PC-9 (cell line): Measurements from ENCODE around the gene WDCP. TPM values are rescaled to one million over a fixed set of nuclear protein-coding genes. Genes with fewer than 3 reads are reported as not detected.
A peak's percentile ranks its signal among the peaks of the same experiment; 100 is the strongest.
"Not testable (repeated sequence)": the region's sequence is repeated elsewhere in the genome, so short reads cannot be mapped to it uniquely, and the experiment has no call there.

ENCODE experiments used
- Bru-seq: library from RNA; stranded (reverse); fragments of 400-500 nt; gene quantifications from one replicate; lab custom pipeline; 2021; lab: Mats Ljungman, UMichigan
- BruChase-seq, 2 experiments: library from RNA; stranded (reverse); fragments of 400-500 nt; gene quantifications; one replicate each; lab custom pipeline; 2021; lab: Mats Ljungman, UMichigan
- BruUV-seq: library from RNA; stranded (reverse); fragments of 400-500 nt; replicated peaks from 2 replicates; lab custom pipeline; 2021; lab: Mats Ljungman, UMichigan
- CTCF ChIA-PET: fragments of 300-600 bp; sonication (Branson Sonifier 250); formaldehyde crosslinking; loops from one replicate; lab custom pipeline; 2022; ENCODE audit warnings: antibody characterized with exemption; lab: Charles Lee
- POLR2A ChIA-PET: fragments of 300-600 bp; sonication (Branson Sonifier 250); formaldehyde crosslinking; loops from one replicate; lab custom pipeline; 2022; ENCODE audit warnings: antibody characterized with exemption; ENCODE audit not compliant: unreplicated experiment; lab: Charles Lee
- DNase-seq, 2 experiments: peaks; one replicate each; pipeline versions ENCODE4 v3.0.0 to v3.0.0-alpha.2; 2015 to 2022; ENCODE audit warnings: mixed read lengths in 1 of 2
- H2AFZ ChIP-seq: fragments of 200-600 bp; sonication (generic); 2 replicates; pipeline ENCODE4 v1.8.1; 2017; ENCODE audit warnings: antibody characterized with exemption
- H3F3A ChIP-seq: fragments of 200-600 bp; sonication (generic); 2 replicates; pipeline ENCODE4 v1.8.1; 2017; ENCODE audit warnings: antibody characterized with exemption, mild to moderate bottlenecking, low read depth; ENCODE audit not compliant: insufficient read depth
- H3K27ac ChIP-seq: fragments of 200-600 bp; sonication (generic); 2 replicates; pipeline ENCODE4 v1.6.1; 2016; ENCODE audit warnings: mixed run types
- H3K27me3 ChIP-seq: fragments of 200-600 bp; sonication (generic); 2 replicates; pipeline ENCODE4 v1.6.1; 2016; ENCODE audit warnings: low read depth, mixed run types; ENCODE audit not compliant: insufficient read depth
- H3K36me3 ChIP-seq: fragments of 200-600 bp; sonication (generic); 2 replicates; pipeline ENCODE4 v1.6.1; 2016; ENCODE audit warnings: low read depth, mixed run types
- H3K4me1 ChIP-seq: fragments of 200-600 bp; sonication (generic); replicated peaks from 2 replicates; pipeline ENCODE4 v1.6.1; 2016; ENCODE audit warnings: mixed run types; ENCODE audit not compliant: insufficient read depth
- H3K4me2 ChIP-seq: fragments of 200-600 bp; sonication (generic); 2 replicates; pipeline ENCODE4 v1.6.1; 2017; ENCODE audit warnings: mixed run types
- H3K4me3 ChIP-seq: fragments of 200-600 bp; sonication (generic); 2 replicates; pipeline ENCODE4 v1.6.1; 2016; ENCODE audit warnings: mixed run types
- H3K79me2 ChIP-seq: fragments of 200-600 bp; sonication (generic); 2 replicates; pipeline ENCODE4 v1.6.1; 2017; ENCODE audit warnings: low read depth, mixed run types
- H3K9me2 ChIP-seq: fragments of 200-600 bp; sonication (generic); 2 replicates; pipeline ENCODE4 v1.8.1; 2017; ENCODE audit warnings: mild to moderate bottlenecking; ENCODE audit not compliant: insufficient read depth
- H3K9me3 ChIP-seq: fragments of 200-600 bp; sonication (generic); 2 replicates; pipeline ENCODE4 v1.8.1; 2016; ENCODE audit warnings: low read depth; ENCODE audit not compliant: insufficient read depth
- H4K20me1 ChIP-seq: fragments of 200-600 bp; sonication (generic); 2 replicates; pipeline ENCODE4 v1.8.1; 2017; ENCODE audit not compliant: insufficient read depth
- EZH2 ChIP-seq: fragments of 200-600 bp; sonication (generic); IDR thresholded peaks from 2 replicates; pipeline ENCODE4 v1.8.0; 2017; ENCODE audit warnings: antibody characterized with exemption, low read depth
- intact Hi-C: fragments of 100-400 bp; cut with micrococcal nuclease; formaldehyde crosslinking; loops from one replicate; pipeline ENCODE4 v1.10.0; 2022; ENCODE audit not compliant: unreplicated experiment
- long read RNA-seq: library from polyadenylated mRNA; stranded (forward); transcript quantifications from one replicate; pipeline ENCODE4 v2.0.0, GENCODE V29; 2022
- total RNA-seq: library from RNA; stranded (reverse); gene quantifications from 2 replicates; pipeline ENCODE4 v1.2.3, GENCODE V29; 2021
- TF ChIP-seq, protein P1 (sequence below): fragments of 200-600 bp; sonication (generic); conservative IDR thresholded peaks from 2 replicates; pipeline ENCODE4 v1.6.1; 2017; ENCODE audit warnings: mixed run types, antibody characterized with exemption, mild to moderate bottlenecking, moderate library complexity

WDCP gene, protein sequence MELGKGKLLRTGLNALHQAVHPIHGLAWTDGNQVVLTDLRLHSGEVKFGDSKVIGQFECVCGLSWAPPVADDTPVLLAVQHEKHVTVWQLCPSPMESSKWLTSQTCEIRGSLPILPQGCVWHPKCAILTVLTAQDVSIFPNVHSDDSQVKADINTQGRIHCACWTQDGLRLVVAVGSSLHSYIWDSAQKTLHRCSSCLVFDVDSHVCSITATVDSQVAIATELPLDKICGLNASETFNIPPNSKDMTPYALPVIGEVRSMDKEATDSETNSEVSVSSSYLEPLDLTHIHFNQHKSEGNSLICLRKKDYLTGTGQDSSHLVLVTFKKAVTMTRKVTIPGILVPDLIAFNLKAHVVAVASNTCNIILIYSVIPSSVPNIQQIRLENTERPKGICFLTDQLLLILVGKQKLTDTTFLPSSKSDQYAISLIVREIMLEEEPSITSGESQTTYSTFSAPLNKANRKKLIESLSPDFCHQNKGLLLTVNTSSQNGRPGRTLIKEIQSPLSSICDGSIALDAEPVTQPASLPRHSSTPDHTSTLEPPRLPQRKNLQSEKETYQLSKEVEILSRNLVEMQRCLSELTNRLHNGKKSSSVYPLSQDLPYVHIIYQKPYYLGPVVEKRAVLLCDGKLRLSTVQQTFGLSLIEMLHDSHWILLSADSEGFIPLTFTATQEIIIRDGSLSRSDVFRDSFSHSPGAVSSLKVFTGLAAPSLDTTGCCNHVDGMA
- 7.9 and 13.5 TPM in 2 replicates for total RNA-seq
- percentile 59 among the genes with signal in this experiment for Bru-seq, nascent RNA
- percentile 58 among the genes with signal in this experiment for BruChase-seq, experiment 1, labeled RNA remaining after a 2-hour chase
- percentile 44 among the genes with signal in this experiment for BruChase-seq, experiment 2, labeled RNA remaining after a 6-hour chase
- long read RNA-seq, transcript WDCP-201 (4 exons, 3,817 nt): major isoform, 11 of 15 reads
- long read RNA-seq, partial matches to known transcripts: 2 of 15 reads
- long read RNA-seq, other reads (novel, unspliced or antisense): 1 of 15 reads

DNA sequence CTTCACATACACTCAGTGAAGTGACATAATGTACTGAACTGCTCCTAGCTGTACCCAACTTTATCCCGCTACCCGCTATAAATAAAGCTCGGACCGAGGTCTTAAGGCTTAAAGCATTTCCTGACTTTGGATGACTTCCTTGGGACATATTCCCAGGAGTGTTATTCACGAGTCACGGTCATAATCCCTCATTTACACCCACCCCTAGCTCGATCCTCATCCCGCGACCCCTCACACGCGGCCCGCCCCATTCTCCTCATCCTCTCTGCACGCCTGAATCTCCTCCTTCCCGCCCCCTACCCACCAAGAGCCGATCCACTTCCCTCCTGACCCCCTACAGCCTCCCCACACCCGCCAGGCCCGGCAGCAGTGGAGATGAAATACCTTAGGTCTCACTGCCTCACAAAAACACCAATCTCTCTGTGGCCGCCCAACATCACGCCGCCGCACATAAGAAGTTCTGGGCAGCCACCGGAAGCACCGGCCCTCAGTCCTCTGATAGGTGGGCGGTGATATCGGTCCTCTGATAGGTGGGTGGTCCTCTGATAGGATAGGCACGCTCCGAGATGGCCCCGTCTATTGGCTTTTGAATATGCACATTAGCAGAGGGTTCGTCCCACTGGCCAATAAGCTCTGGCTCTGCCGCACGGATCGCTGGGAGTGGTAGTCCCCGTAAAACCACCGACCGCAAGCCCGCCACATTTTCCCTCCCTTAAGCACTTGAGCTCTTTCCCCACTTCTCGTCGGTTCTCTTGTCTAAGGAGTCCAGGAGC lies at the start of gene WDCP:
WDCP (minus strand) TSS at position 462 of the 773 bp plus-strand sequence. CDS start 7,897 bp downstream, outside the sequence.
- BruUV-seq: no TSS peak

DNA sequence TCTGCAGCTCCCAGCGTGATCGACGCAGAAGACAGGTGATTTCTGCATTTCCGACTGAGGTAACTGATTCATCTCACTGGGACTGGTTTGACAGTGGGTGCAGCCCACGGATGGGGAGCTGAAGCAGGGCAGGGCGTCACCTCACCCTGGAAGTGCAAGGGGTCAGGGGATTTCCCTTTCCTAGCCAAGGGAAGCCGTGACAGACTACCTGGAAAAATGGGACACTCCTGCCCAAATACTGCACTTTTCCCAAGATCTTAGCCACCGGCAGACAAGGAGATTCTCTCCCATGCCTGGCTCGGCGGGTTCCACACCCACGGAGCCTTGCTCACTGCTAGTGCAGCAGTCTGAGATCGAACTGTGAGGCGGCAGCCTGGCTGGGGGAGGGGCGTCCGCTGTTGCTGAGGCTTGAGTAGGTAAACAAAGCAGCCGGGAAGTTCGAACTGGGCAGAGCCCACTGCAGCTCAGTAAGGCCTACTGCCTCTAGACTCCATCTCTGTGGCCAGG lies 48.0 kb upstream of the WDCP start:
- H3K27me3 ChIP-seq, H3F3A ChIP-seq, intact Hi-C loops, H2AFZ ChIP-seq, DNase-seq, H3K79me2 ChIP-seq, H3K9me3 ChIP-seq, POLR2A ChIA-PET, H3K4me3 ChIP-seq, H4K20me1 ChIP-seq, CTCF ChIA-PET, BruUV-seq, H3K4me2 ChIP-seq, H3K27ac ChIP-seq, H3K9me2 ChIP-seq, H3K4me1 ChIP-seq, H3K36me3 ChIP-seq: not testable (repeated sequence)

More for the DNA sequence above, at the start of gene WDCP:
- H4K20me1 ChIP-seq: no peaks in the 10 kb centered on the region
- H2AFZ ChIP-seq: peak within 1 kb of the TSS; percentile 98
- peak within 1 kb of the TSS; percentile 75 for H3K4me2 ChIP-seq
- ChIA-PET CTCF (interaction anchor here (0.6 to 1.1 kb wide), 4 partner anchors 29 to 348 kb away, joined by 3 to 18 read pairs (median 4); partner anchors contain the start of genes SF3B6 and TP53I3), POLR2A (interaction anchor here (0.6 to 1.4 kb wide), 8 partner anchors 18 to 239 kb away, joined by 3 to 19 read pairs (median 4); partner anchors contain the start of genes SF3B6 and UBXN2A)
- peaks cover 13% of the 10 kb centered on the region; the same call in 1 of the 2 replicates for H3K79me2 ChIP-seq
- intact Hi-C loops: loop anchor here (1.0 to 2.0 kb wide), 2 partner anchors 29 to 32 kb away; partner anchors contain the start of gene SF3B6
- H3K9me3 ChIP-seq: no peaks in the 10 kb centered on the region
- H3K9me2 ChIP-seq: no peaks in the 10 kb centered on the region
- peaks cover 17% of the 10 kb centered on the region; the same call in 1 of the 2 replicates for H3K4me1 ChIP-seq
- peaks cover 10% of the 10 kb centered on the region; the same call in 1 of the 2 replicates for H3K27me3 ChIP-seq
- peaks cover 27% of the 10 kb centered on the region for H3F3A ChIP-seq
- TF ChIP-seq, protein P1, sequence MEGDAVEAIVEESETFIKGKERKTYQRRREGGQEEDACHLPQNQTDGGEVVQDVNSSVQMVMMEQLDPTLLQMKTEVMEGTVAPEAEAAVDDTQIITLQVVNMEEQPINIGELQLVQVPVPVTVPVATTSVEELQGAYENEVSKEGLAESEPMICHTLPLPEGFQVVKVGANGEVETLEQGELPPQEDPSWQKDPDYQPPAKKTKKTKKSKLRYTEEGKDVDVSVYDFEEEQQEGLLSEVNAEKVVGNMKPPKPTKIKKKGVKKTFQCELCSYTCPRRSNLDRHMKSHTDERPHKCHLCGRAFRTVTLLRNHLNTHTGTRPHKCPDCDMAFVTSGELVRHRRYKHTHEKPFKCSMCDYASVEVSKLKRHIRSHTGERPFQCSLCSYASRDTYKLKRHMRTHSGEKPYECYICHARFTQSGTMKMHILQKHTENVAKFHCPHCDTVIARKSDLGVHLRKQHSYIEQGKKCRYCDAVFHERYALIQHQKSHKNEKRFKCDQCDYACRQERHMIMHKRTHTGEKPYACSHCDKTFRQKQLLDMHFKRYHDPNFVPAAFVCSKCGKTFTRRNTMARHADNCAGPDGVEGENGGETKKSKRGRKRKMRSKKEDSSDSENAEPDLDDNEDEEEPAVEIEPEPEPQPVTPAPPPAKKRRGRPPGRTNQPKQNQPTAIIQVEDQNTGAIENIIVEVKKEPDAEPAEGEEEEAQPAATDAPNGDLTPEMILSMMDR: no peak
- no peak for TF ChIP-seq EZH2
- H3K27ac ChIP-seq: no peak within 1 kb of the TSS
- DNase-seq: peak; percentile 91 to 99
- H3K36me3 ChIP-seq: no peaks in the 10 kb centered on the region
- H3K4me3 ChIP-seq: peak within 1 kb of the TSS; percentile 73

DNA sequence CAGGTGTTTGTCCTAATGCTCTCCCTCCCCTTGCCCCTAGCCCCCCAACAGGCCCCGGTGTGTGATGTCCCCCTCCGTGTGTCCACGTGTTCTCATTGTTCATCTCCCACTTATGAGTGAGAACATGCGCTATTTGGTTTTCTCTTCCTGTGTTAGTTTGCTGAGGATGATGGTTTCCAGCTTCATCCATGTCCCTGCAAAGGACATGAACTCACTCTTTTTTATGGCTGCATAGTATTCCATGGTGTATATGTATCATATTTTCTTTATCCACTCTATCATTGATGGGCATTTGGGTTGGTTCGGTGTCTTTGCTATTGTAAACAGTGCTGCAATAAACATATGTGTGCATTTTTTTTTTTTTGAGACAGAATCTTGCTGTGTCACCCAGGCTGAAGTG lies 46.1 kb upstream of the WDCP start:
- H3K36me3 ChIP-seq, H2AFZ ChIP-seq, H3K4me3 ChIP-seq, BruUV-seq, intact Hi-C loops, CTCF ChIA-PET, H3F3A ChIP-seq, H3K79me2 ChIP-seq, H4K20me1 ChIP-seq, H3K4me1 ChIP-seq, H3K27ac ChIP-seq, H3K27me3 ChIP-seq, H3K4me2 ChIP-seq, DNase-seq, H3K9me2 ChIP-seq, POLR2A ChIA-PET, H3K9me3 ChIP-seq: not testable (repeated sequence)
